Liver (tissue), 2 donors: ENCODE data around the gene SYNGR4.

ENCODE experiments used
- CTCF ChIP-seq: fragments of 150-350 bp; IDR thresholded peaks from 2 replicates; pipeline ENCODE4 v1.5.1; 2017; ENCODE audit warnings: improper control_type of control experiment, low read depth, low read length; ENCODE audit not compliant: missing input control
- TF ChIP-seq, protein P1 (sequence below): IDR thresholded peaks from 2 replicates; pipeline ENCODE4 v1.6.1; 2016; ENCODE audit warnings: antibody characterized with exemption, mild to moderate bottlenecking
- donor health status: healthy.

DNA sequence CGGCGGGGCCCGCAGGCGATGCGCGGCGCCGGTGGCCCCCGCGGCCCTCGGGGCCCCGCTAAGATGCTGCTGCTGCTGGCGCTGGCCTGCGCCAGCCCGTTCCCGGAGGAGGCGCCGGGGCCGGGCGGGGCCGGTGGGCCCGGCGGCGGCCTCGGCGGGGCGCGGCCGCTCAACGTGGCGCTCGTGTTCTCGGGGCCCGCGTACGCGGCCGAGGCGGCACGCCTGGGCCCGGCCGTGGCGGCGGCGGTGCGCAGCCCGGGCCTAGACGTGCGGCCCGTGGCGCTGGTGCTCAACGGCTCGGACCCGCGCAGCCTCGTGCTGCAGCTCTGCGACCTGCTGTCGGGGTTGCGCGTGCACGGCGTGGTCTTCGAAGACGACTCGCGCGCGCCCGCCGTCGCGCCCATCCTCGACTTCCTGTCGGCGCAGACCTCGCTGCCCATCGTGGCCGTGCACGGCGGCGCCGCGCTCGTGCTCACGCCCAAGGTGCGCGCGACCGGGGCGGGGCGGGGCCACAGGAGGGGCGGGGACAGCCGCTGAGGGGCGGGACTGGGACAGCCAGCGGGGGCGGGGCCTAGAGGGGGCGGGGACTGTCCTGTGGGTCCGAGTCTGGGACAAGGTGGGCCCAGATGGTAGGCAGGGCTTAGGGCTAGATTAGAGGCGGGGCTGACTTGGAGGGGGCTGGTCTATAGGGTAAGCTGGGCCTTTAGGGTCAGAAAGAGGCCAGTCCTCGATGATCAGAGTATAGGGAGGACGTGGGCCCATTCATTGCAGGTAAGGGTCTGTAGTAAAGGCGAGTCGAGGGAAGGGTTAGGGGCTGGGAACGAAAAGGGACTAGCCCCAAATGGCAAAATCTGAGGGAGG lies 34.4 kb downstream of the SYNGR4 start:
- no peak for TF ChIP-seq CTCF
- TF ChIP-seq, protein P1, sequence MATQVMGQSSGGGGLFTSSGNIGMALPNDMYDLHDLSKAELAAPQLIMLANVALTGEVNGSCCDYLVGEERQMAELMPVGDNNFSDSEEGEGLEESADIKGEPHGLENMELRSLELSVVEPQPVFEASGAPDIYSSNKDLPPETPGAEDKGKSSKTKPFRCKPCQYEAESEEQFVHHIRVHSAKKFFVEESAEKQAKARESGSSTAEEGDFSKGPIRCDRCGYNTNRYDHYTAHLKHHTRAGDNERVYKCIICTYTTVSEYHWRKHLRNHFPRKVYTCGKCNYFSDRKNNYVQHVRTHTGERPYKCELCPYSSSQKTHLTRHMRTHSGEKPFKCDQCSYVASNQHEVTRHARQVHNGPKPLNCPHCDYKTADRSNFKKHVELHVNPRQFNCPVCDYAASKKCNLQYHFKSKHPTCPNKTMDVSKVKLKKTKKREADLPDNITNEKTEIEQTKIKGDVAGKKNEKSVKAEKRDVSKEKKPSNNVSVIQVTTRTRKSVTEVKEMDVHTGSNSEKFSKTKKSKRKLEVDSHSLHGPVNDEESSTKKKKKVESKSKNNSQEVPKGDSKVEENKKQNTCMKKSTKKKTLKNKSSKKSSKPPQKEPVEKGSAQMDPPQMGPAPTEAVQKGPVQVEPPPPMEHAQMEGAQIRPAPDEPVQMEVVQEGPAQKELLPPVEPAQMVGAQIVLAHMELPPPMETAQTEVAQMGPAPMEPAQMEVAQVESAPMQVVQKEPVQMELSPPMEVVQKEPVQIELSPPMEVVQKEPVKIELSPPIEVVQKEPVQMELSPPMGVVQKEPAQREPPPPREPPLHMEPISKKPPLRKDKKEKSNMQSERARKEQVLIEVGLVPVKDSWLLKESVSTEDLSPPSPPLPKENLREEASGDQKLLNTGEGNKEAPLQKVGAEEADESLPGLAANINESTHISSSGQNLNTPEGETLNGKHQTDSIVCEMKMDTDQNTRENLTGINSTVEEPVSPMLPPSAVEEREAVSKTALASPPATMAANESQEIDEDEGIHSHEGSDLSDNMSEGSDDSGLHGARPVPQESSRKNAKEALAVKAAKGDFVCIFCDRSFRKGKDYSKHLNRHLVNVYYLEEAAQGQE = no peak
